ENCODE data around the gene GLI3.

Gene GLI3

DNA sequence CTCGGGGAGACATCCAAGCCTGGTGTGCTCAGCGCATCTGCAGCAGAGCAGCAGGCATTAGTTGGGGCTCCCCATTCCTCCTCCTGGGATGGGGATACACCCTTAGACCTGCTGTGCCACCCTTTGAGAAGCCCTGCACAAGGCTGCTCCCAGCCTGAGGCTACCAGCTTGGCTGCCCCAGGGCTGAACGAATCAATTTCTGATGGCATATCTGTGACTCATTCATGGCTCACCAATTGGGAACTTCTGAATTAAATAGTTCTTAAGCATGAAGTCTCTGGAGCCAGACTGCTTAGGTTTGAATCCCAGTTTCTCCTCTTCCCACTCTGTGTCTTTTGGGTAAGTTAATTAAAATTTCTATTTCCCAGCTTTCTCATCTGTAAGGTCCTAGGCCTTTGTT is 16.3 kb upstream of the GLI3 start:
- in situ Hi-C loops (cut with HindIII; ENCODE audit: low pct_ligation_motif_present, low sequenced_read_pairs): no loop called here
- Histone ChIP-seq H3K36me3 (replicated peaks) (no peaks in the 10 kb centered on the region), H3K4me3 (ENCODE audit: low read depth, low read length) (no peak overlapping the region), H3K27me3 (replicated peaks) (no peaks in the 10 kb centered on the region), H3K27ac (no peak overlapping the region)
- no peak for DNase-seq
- TF ChIP-seq, protein P1, sequence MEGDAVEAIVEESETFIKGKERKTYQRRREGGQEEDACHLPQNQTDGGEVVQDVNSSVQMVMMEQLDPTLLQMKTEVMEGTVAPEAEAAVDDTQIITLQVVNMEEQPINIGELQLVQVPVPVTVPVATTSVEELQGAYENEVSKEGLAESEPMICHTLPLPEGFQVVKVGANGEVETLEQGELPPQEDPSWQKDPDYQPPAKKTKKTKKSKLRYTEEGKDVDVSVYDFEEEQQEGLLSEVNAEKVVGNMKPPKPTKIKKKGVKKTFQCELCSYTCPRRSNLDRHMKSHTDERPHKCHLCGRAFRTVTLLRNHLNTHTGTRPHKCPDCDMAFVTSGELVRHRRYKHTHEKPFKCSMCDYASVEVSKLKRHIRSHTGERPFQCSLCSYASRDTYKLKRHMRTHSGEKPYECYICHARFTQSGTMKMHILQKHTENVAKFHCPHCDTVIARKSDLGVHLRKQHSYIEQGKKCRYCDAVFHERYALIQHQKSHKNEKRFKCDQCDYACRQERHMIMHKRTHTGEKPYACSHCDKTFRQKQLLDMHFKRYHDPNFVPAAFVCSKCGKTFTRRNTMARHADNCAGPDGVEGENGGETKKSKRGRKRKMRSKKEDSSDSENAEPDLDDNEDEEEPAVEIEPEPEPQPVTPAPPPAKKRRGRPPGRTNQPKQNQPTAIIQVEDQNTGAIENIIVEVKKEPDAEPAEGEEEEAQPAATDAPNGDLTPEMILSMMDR (IDR thresholded peaks at IDR 0.05; ENCODE audit: low read depth, low read length, missing control alignments): no peak

DNA sequence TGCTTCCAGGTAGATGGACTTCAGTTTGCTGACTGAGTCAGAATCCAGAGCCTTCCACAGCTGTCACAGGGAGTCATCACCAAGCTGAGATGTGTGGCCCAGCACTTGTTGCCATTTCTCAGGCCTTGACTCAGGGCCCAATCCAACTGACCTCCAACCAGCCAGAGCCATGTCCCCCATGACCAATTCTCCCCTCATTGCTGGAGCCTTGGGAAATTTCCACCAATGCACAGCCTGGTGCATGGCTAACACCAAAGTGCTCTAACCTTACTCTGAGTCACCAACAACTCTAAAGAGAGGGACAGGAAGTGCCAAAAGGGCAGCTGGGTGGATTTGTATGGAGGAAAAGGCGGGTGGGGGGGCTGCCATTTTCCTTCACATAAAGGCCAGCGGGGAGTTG is 13.4 kb upstream of the GLI3 start:
- no peak for DNase-seq
- in situ Hi-C loops (cut with HindIII; ENCODE audit: low pct_ligation_motif_present, low sequenced_read_pairs): no loop called here
- no peak overlapping the region for H3K27ac ChIP-seq
- TF ChIP-seq, protein P1 (IDR thresholded peaks at IDR 0.05; ENCODE audit: low read depth, low read length, missing control alignments): no peak
- H3K27me3 ChIP-seq (replicated peaks): no peaks in the 10 kb centered on the region
- no peaks in the 10 kb centered on the region for H3K36me3 ChIP-seq (replicated peaks)
- H3K4me3 ChIP-seq (ENCODE audit: low read depth, low read length): no peak overlapping the region

DNA sequence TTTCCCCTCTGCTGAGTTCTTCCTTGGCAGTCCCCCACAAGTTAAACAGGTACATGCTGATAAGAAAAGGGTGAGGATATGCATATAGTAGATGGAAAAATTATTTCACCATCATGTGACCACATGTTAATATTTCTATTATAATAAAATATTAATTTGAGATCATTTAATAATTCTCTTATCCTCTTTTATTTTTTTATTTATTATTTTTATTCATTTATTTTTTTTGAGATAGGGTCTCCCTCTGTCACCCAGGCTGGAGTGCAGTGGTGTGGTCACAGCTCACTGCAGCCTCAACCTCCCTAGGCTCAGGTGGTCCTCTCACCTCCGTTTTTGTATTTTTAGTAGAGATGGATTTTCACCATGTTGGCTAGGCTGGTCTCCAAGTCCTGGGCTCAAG is 11.6 kb upstream of the GLI3 start:
- no peaks in the 10 kb centered on the region for H3K27me3 ChIP-seq (replicated peaks)
- H3K4me3 ChIP-seq (ENCODE audit: low read depth, low read length): no peak overlapping the region
- DNase-seq: no peak
- TF ChIP-seq, protein P1 (IDR thresholded peaks at IDR 0.05; ENCODE audit: low read depth, low read length, missing control alignments): no peak
- no peak overlapping the region for H3K27ac ChIP-seq
- no peaks in the 10 kb centered on the region for H3K36me3 ChIP-seq (replicated peaks)
- in situ Hi-C loops (cut with HindIII; ENCODE audit: low pct_ligation_motif_present, low sequenced_read_pairs): loop anchor here (25.0 kb wide), 1 partner anchor 261 kb away; no protein-coding TSS in a partner anchor

DNA sequence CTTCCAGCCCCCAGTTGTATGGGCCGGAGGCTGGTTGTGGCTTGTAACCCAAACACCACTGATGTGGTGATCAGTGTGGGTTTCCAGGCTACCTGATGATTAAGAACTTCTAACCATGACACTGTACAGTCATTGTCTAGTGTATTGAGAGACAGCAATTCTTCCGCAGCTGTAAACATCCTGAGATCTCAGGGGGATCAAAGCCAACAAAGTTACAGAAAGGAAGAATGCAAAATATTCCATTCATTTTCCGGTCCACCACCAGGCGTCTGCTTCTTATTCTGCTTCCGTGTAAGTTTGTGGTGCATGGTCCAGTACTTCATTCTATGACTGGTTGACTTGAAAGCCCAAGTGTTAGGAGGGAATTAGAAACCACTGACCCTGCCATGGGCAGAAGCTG is 10.3 kb upstream of the GLI3 start:
- TF ChIP-seq, protein P1 (IDR thresholded peaks at IDR 0.05; ENCODE audit: low read depth, low read length, missing control alignments): peak; percentile 62
- Histone ChIP-seq H3K4me3 (ENCODE audit: low read depth, low read length) (no peak overlapping the region), H3K36me3 (replicated peaks) (no peaks in the 10 kb centered on the region), H3K27ac (no peak overlapping the region), H3K27me3 (replicated peaks) (no peaks in the 10 kb centered on the region)
- DNase-seq: peak; percentile 77
- in situ Hi-C loops (cut with HindIII; ENCODE audit: low pct_ligation_motif_present, low sequenced_read_pairs): loop anchor here (25.0 kb wide), 1 partner anchor 260 kb away; no protein-coding TSS in a partner anchor

DNA sequence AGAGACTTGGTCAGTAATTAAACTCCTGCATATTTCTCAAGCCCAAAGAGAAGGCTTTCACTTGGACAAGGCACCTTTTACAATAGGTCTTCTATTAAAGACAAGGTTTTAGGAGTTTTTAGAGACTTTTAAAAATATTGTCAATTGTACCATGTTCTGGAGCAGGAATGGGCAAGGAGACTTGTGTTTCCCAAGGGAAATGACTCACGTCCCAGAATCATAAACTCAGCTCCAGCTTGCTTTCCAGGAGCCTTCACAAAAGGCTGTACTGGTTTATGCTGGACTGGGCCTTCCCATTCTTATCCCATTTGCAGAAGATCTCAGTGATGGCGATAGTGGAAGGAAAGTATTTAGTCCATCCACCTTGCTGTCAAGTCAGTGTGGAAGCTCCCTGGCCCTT is 7.8 kb upstream of the GLI3 start:
- Histone ChIP-seq H3K27me3 (replicated peaks) (no peaks in the 10 kb centered on the region), H3K36me3 (replicated peaks) (no peaks in the 10 kb centered on the region), H3K4me3 (ENCODE audit: low read depth, low read length) (no peak overlapping the region), H3K27ac (no peak overlapping the region)
- in situ Hi-C loops (cut with HindIII; ENCODE audit: low pct_ligation_motif_present, low sequenced_read_pairs): loop anchor here (25.0 kb wide), 1 partner anchor 258 kb away; no protein-coding TSS in a partner anchor
- DNase-seq: peak; percentile 68
- TF ChIP-seq, protein P1 (IDR thresholded peaks at IDR 0.05; ENCODE audit: low read depth, low read length, missing control alignments): no peak

DNA sequence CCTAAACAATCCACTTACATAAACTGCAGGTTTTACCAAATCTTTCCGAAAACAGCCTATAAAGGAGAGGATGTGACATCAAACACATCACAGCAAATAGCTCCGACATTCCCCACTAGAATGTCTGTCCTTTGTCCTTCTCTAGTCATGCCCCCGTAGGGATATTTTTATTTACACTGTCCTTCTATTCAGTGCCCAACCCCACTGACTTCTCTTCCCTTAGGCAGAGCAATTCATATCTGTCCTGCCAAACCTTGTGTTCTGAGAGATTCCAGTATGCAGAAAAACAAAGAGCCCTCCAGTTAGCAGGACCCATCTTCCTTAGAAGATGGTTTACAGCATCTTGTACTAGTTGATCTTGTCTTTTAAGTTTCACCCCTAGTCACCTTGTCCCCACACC is 5.4 kb upstream of the GLI3 start:
- Histone ChIP-seq H3K27me3 (replicated peaks) (no peaks in the 10 kb centered on the region), H3K4me3 (ENCODE audit: low read depth, low read length) (no peak overlapping the region), H3K27ac (no peak overlapping the region), H3K36me3 (replicated peaks) (no peaks in the 10 kb centered on the region)
- DNase-seq: no peak
- TF ChIP-seq, protein P1 (IDR thresholded peaks at IDR 0.05; ENCODE audit: low read depth, low read length, missing control alignments): no peak
- in situ Hi-C loops (cut with HindIII; ENCODE audit: low pct_ligation_motif_present, low sequenced_read_pairs): loop anchor here (25.0 kb wide), 1 partner anchor 255 kb away; no protein-coding TSS in a partner anchor

All from brain microvascular endothelial cell (primary cell).